ENCODE results near the gene PSMD1. TPM values are rescaled to one million over a fixed set of nuclear protein-coding genes. Genes with fewer than 3 reads are reported as not detected.

The PSMD1 gene
- polyA plus RNA-seq, 1 donor from 2014 or later: 83.8 TPM

DNA sequence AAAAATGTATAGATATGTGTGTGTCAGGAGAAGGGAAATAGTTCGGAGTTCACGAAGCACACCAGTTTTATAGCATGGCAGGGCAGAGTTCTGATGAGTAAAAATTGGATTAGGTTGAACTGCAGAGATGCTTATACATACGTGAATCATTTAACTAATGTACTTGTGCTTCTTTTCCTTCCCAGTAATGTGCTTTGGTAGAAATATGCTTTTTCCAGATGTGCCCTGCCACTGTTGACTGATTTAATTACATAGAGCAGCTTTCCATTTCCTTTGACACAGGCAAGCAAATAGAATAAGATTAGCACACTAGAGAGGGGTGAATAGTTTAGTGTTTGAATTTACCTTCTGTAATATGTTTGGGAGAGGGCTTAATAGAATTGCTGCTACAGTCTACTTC is 112.8 kb downstream of the PSMD1 start (continued):
- TF ChIP-seq, protein P1, sequence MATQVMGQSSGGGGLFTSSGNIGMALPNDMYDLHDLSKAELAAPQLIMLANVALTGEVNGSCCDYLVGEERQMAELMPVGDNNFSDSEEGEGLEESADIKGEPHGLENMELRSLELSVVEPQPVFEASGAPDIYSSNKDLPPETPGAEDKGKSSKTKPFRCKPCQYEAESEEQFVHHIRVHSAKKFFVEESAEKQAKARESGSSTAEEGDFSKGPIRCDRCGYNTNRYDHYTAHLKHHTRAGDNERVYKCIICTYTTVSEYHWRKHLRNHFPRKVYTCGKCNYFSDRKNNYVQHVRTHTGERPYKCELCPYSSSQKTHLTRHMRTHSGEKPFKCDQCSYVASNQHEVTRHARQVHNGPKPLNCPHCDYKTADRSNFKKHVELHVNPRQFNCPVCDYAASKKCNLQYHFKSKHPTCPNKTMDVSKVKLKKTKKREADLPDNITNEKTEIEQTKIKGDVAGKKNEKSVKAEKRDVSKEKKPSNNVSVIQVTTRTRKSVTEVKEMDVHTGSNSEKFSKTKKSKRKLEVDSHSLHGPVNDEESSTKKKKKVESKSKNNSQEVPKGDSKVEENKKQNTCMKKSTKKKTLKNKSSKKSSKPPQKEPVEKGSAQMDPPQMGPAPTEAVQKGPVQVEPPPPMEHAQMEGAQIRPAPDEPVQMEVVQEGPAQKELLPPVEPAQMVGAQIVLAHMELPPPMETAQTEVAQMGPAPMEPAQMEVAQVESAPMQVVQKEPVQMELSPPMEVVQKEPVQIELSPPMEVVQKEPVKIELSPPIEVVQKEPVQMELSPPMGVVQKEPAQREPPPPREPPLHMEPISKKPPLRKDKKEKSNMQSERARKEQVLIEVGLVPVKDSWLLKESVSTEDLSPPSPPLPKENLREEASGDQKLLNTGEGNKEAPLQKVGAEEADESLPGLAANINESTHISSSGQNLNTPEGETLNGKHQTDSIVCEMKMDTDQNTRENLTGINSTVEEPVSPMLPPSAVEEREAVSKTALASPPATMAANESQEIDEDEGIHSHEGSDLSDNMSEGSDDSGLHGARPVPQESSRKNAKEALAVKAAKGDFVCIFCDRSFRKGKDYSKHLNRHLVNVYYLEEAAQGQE (IDR thresholded peaks at IDR 0.05; ENCODE audit: borderline replicate concordance): no peak

DNA sequence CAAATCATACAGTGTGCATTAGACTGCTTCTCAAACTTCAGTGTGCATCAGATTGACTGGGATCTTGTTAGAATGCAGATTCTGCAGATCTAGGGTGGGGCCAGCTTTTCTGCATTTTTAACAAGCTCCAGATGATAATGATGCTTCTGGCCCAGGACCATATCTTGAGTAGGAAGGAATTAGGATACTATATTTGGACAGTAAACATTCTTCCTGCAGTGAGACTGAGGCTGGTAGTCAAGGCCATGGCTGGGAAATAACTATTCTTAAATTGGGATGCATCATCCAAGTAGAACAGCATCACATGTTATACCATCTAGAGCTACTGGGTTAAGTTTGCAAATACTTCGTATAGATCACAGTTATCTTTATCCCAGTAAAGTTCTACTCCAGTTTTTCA is 113.4 kb downstream of the PSMD1 start:
- TF ChIP-seq SMC3 (conservative IDR thresholded peaks at IDR 0.05; ENCODE audit: poor library complexity) (no peak), EP300 (conservative IDR thresholded peaks at IDR 0.05; ENCODE audit: poor library complexity, severe bottlenecking) (no peak), MXI1 (conservative IDR thresholded peaks at IDR 0.05; ENCODE audit: poor library complexity, severe bottlenecking) (no peak), EZH2 (IDR thresholded peaks at IDR 0.05; ENCODE audit: borderline replicate concordance, insufficient read depth, low read length, poor library complexity, severe bottlenecking) (no peak), TAF1 (IDR thresholded peaks at IDR 0.05; ENCODE audit: low read depth) (no peak), RAD21 (conservative IDR thresholded peaks at IDR 0.05) (no peak), POLR2AphosphoS5 (IDR thresholded peaks at IDR 0.05) (no peak)
- TF ChIP-seq, protein P1 (IDR thresholded peaks at IDR 0.05; ENCODE audit: borderline replicate concordance): no peak
- TF ChIP-seq, protein P2, sequence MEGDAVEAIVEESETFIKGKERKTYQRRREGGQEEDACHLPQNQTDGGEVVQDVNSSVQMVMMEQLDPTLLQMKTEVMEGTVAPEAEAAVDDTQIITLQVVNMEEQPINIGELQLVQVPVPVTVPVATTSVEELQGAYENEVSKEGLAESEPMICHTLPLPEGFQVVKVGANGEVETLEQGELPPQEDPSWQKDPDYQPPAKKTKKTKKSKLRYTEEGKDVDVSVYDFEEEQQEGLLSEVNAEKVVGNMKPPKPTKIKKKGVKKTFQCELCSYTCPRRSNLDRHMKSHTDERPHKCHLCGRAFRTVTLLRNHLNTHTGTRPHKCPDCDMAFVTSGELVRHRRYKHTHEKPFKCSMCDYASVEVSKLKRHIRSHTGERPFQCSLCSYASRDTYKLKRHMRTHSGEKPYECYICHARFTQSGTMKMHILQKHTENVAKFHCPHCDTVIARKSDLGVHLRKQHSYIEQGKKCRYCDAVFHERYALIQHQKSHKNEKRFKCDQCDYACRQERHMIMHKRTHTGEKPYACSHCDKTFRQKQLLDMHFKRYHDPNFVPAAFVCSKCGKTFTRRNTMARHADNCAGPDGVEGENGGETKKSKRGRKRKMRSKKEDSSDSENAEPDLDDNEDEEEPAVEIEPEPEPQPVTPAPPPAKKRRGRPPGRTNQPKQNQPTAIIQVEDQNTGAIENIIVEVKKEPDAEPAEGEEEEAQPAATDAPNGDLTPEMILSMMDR (IDR thresholded peaks at IDR 0.05; ENCODE audit: poor library complexity, severe bottlenecking): no peak
- Histone ChIP-seq H4K20me1 (ENCODE audit: insufficient read depth) (no peaks in the 10 kb centered on the region), H3K36me3 (ENCODE audit: insufficient read depth, low read length) (no peaks in the 10 kb centered on the region)

More for the DNA sequence above, 113.4 kb downstream of the PSMD1 start:
- H3K9me2 ChIP-seq (ENCODE audit: insufficient read depth, low read length): no peaks in the 10 kb centered on the region
- no peaks in the 10 kb centered on the region for H3K9me3 ChIP-seq (ENCODE audit: low read length)
- no peaks in the 10 kb centered on the region for H3K79me2 ChIP-seq (replicated peaks; ENCODE audit: insufficient read depth, low read length)
- H3K9ac ChIP-seq (ENCODE audit: low read length): no peak overlapping the region
- no peak overlapping the region for H2AFZ ChIP-seq (ENCODE audit: low read depth, low read length)
- no peaks in the 10 kb centered on the region for H3F3A ChIP-seq (ENCODE audit: insufficient read depth, low read length, poor library complexity, severe bottlenecking)
- no peaks in the 10 kb centered on the region for H3K27me3 ChIP-seq (ENCODE audit: insufficient read depth, low read depth, low read length)
- no peak overlapping the region for H3K4me2 ChIP-seq (ENCODE audit: low read length)
- no peak overlapping the region for H3K4me3 ChIP-seq (ENCODE audit: low read length)
- no peak overlapping the region for H3K27ac ChIP-seq (ENCODE audit: low read length)
